ENCODE results near the gene FCN1.
"Not testable (repeated sequence)": the region's sequence is repeated elsewhere in the genome, so short reads cannot be mapped to it uniquely, and the experiment has no call there.

The FCN1 gene

GRCh38 chr9:134863306-134863902 is 54.3 kb downstream of the FCN1 start:
- no peak for DNase-seq (ENCODE audit: low read depth, low spot score)
- H3K27ac ChIP-seq = no peak overlapping the region

GRCh38 chr9:134861595-134862334 is 55.9 kb downstream of the FCN1 start:
- H3K27ac ChIP-seq = no peak overlapping the region

GRCh38 chr9:134860510-134860909 is 57.2 kb downstream of the FCN1 start:
- H3K27ac ChIP-seq = no peak overlapping the region
- DNase-seq (ENCODE audit: low read depth, low spot score) = no peak

More at GRCh38 chr9:134861595-134862334, 55.9 kb downstream of the FCN1 start:
- DNase-seq (ENCODE audit: low read depth, low spot score) = no peak

- DNase-seq (ENCODE audit: low read depth, low spot score) = peak; percentile 14
- H3K27ac ChIP-seq = no peak overlapping the region
Observed at GRCh38 chr9:134858051-134858841, 59.5 kb downstream of the FCN1 start.

DNA sequence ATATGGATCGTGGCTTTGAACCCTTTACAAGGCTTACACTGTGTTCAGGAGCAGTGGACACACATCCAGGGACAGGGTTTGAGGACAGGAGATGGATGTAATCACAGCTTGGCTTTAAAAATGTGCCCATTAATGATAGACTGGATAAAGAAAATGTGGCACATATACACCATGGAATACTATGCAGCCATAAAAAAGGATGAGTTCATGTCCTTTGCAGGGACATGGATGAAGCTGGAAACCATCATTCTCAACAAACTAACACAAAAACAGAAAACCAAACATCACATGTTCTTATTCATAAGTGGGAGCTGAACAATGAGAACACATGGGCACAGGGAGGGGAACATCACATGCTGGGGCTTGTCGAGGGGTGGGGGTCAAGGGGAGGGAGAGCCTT is 60.3 kb downstream of the FCN1 start:
- not testable (repeated sequence) for H3K27ac ChIP-seq; DNase-seq (ENCODE audit: low read depth, low spot score)

DNA sequence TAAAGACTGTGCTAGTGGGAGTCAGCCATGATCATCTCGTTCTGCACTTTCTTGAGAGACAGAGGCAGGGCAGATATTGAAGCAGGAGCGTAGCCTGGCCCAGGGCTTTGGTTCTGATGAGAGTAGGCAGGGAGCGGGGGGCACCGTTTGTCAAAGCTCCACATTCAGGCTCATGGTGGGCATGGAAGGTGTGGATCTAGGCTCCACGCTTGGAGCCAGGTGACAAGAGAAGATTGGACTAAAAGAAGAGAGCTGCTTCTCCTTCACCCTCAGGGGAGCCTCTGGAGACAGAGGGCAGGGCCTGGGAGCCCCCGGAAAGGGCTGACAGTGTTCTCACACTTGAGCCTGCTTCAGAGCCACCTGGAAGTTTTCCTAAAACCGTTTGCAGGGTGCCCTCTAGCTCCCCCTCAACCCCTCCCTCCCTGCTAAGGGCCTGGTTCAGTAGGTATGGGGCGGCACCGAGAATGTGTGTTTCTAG is 61.8 kb downstream of the FCN1 start:
- H3K27ac ChIP-seq = no peak overlapping the region
- DNase-seq (ENCODE audit: low read depth, low spot score) = no peak
